ENCODE measurements around the gene CAMKV.

DNA sequence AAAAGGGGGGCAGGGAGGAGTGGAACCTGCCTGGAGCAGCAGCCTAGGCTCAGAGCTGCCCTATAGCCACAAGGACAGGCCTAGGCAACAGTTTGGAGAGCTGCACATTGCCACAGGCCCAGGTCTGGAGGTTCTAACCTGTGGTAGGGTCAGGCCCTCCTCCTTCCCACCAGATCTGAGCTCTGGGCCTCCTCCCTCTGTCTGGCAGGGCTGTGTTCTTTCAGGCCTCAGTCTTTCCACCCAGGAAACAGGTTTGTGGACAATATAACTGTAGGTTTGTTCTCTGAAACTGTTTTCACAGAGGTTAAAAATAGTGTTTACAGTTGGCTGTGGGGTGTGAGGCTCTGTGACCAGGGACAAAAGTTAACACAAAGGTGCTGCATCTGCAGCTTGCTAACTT, 9.0 kb upstream of the CAMKV start:
- TF ChIP-seq, protein P1, sequence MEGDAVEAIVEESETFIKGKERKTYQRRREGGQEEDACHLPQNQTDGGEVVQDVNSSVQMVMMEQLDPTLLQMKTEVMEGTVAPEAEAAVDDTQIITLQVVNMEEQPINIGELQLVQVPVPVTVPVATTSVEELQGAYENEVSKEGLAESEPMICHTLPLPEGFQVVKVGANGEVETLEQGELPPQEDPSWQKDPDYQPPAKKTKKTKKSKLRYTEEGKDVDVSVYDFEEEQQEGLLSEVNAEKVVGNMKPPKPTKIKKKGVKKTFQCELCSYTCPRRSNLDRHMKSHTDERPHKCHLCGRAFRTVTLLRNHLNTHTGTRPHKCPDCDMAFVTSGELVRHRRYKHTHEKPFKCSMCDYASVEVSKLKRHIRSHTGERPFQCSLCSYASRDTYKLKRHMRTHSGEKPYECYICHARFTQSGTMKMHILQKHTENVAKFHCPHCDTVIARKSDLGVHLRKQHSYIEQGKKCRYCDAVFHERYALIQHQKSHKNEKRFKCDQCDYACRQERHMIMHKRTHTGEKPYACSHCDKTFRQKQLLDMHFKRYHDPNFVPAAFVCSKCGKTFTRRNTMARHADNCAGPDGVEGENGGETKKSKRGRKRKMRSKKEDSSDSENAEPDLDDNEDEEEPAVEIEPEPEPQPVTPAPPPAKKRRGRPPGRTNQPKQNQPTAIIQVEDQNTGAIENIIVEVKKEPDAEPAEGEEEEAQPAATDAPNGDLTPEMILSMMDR (IDR thresholded peaks at IDR 0.05; ENCODE audit: poor library complexity): no peak
- TF ChIP-seq EZH2 (IDR thresholded peaks at IDR 0.05; ENCODE audit: borderline replicate concordance): no peak
